IPS DF 19.7 (cell line): ENCODE measurements around the gene PCCA.
"Not testable (repeated sequence)": the region's sequence is repeated elsewhere in the genome, so short reads cannot be mapped to it uniquely, and the experiment has no call there.

Experiments used
- DNase-seq: peaks from one replicate; pipeline ENCODE4 v3.0.0-alpha.2; 2013; ENCODE audit warnings: low read depth, low spot score

PCCA gene

GRCh38 chr13:100097821-100098220 lies 8.9 kb downstream of the PCCA start:
- DNase-seq, result no peak

GRCh38 chr13:100098445-100099116 lies 9.7 kb downstream of the PCCA start:
- DNase-seq, result no peak

GRCh38 chr13:100099117-100099445 lies 10.2 kb downstream of the PCCA start:
- not testable (repeated sequence) for DNase-seq

GRCh38 chr13:100100115-100100879 lies 11.4 kb downstream of the PCCA start:
- no peak for DNase-seq

- DNase-seq, result no peak
Observed at GRCh38 chr13:100102042-100102441, 13.1 kb downstream of the PCCA start.

GRCh38 chr13:100106005-100106404 lies 17.1 kb downstream of the PCCA start:
- DNase-seq, result no peak

GRCh38 chr13:100106705-100107104 lies 17.8 kb downstream of the PCCA start:
- DNase-seq, result no peak

- no peak for DNase-seq
Observed at GRCh38 chr13:100108913-100109507, 20.1 kb downstream of the PCCA start.

GRCh38 chr13:100110269-100110668 lies 21.4 kb downstream of the PCCA start:
- no peak for DNase-seq

- DNase-seq, result no peak
Observed at GRCh38 chr13:100112186-100112838, 23.4 kb downstream of the PCCA start.

- DNase-seq, result no peak
Observed at GRCh38 chr13:100115693-100116254, 26.9 kb downstream of the PCCA start.

GRCh38 chr13:100124265-100124664 lies 35.4 kb downstream of the PCCA start:
- no peak for DNase-seq

- no peak for DNase-seq
Observed at GRCh38 chr13:100125946-100126345, 37.1 kb downstream of the PCCA start.

- DNase-seq, result no peak
Observed at GRCh38 chr13:100128373-100128772, 39.5 kb downstream of the PCCA start.

GRCh38 chr13:100128838-100129237 lies 39.9 kb downstream of the PCCA start:
- no peak for DNase-seq

- no peak for DNase-seq
Observed at GRCh38 chr13:100129605-100130004, 40.7 kb downstream of the PCCA start.

- no peak for DNase-seq
Observed at GRCh38 chr13:100130092-100130491, 41.2 kb downstream of the PCCA start.

- DNase-seq, result no peak
Observed at GRCh38 chr13:100130930-100131511, 42.1 kb downstream of the PCCA start.

- no peak for DNase-seq
Observed at GRCh38 chr13:100131863-100132574, 43.1 kb downstream of the PCCA start.

- no peak for DNase-seq
Observed at GRCh38 chr13:100138859-100139491, 50.1 kb downstream of the PCCA start.

- DNase-seq, result no peak
Observed at GRCh38 chr13:100139817-100140216, 50.9 kb downstream of the PCCA start.
